ENCODE measurements around the gene RIN3.

Gene RIN3

DNA sequence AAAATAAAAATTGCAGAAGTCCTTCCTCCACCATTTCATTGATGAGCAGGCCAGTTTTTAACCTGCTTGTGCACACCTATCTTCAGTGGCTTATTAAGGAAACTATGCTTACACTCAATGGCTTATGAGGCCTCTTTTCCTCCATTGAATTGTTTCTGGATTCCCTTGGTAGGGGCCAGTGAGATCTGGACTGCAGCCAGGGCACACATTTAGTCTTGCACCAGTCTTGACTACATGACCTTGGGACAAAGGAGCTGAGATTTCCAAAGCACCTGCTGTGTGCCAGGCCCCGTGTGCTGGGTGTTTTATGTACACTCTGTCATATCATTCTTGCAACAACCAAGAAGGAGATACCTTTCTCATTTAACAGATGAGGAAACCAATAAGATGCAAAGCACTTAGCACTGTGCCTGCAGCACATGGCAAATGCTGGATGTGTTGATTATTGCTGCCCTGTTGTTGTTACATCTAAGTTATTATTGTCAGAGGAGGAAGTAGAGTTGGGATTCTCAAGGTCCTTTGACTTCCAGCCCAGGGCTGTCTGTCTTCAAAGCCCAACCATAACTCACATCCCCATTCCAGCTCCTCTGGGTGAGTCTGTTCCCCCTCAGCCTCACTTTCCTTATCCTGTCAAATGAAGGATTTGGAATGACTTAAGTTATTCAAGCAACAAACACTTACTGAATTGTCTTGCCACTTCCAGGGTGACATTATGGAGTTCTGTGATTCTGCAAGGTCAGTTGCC, 31.6 kb upstream of the RIN3 start:
- H3K79me2 ChIP-seq (ENCODE audit: control insufficient read depth, insufficient read depth, low read length), result no peaks in the 10 kb centered on the region

GRCh38 chr14:92482621-92483319, 30.8 kb upstream of the RIN3 start:
- H3K9ac ChIP-seq (ENCODE audit: low read length), result no peak overlapping the region
- H3K79me2 ChIP-seq (ENCODE audit: control insufficient read depth, insufficient read depth, low read length), result no peaks in the 10 kb centered on the region
- no peak overlapping the region for H4K5ac ChIP-seq (ENCODE audit: low read length)
- H3K79me1 ChIP-seq (ENCODE audit: low read length), result no peaks in the 10 kb centered on the region
- no peak overlapping the region for H3K27ac ChIP-seq (ENCODE audit: low read depth, low read length)
- H3K23ac ChIP-seq (ENCODE audit: low read length), result no peak overlapping the region
- no peak overlapping the region for H2BK15ac ChIP-seq (replicated peaks; ENCODE audit: low read depth)
- H3K4ac ChIP-seq (ENCODE audit: low read depth, low read length), result no peak overlapping the region
- no peak for DNase-seq
- no peak overlapping the region for H4K8ac ChIP-seq (ENCODE audit: low read depth, low read length)
- H3K4me1 ChIP-seq (ENCODE audit: control insufficient read depth, low read depth, low read length), result no peaks in the 10 kb centered on the region
- no peak overlapping the region for H3K4me2 ChIP-seq (ENCODE audit: low read length)
- no peaks in the 10 kb centered on the region for H3K36me3 ChIP-seq (ENCODE audit: control insufficient read depth, insufficient read depth, low read length)
- H2BK5ac ChIP-seq (ENCODE audit: low read length), result no peak overlapping the region
- H2AK5ac ChIP-seq (ENCODE audit: low read length), result no peak overlapping the region
- H2BK120ac ChIP-seq (ENCODE audit: low read depth, low read length), result no peak overlapping the region
- no peak overlapping the region for H3K4me3 ChIP-seq (ENCODE audit: low read length)
- no CpG with 5 or more reads among the region's 9 CpGs for WGBS (ENCODE audit: extremely low coverage, insufficient coverage, low lambda C conversion rate)
- H3K56ac ChIP-seq (ENCODE audit: low read length), result no peak overlapping the region
- H3K18ac ChIP-seq (ENCODE audit: low read length), result no peak overlapping the region
- H3K27me3 ChIP-seq (ENCODE audit: insufficient read depth, low read length, poor library complexity), result no peaks in the 10 kb centered on the region

More for the DNA sequence above, 31.6 kb upstream of the RIN3 start:
- no CpG with 5 or more reads among the region's 1 CpG for WGBS (ENCODE audit: extremely low coverage, insufficient coverage, low lambda C conversion rate)
- no peak for DNase-seq
- H3K36me3 ChIP-seq (ENCODE audit: control insufficient read depth, insufficient read depth, low read length), result no peaks in the 10 kb centered on the region
- H2BK15ac ChIP-seq (replicated peaks; ENCODE audit: low read depth), result no peak overlapping the region
- H4K5ac ChIP-seq (ENCODE audit: low read length), result no peak overlapping the region
- no peaks in the 10 kb centered on the region for H3K27me3 ChIP-seq (ENCODE audit: insufficient read depth, low read length, poor library complexity)
- H3K4ac ChIP-seq (ENCODE audit: low read depth, low read length), result no peak overlapping the region
- H3K79me1 ChIP-seq (ENCODE audit: low read length), result no peaks in the 10 kb centered on the region
- no peak overlapping the region for H3K9ac ChIP-seq (ENCODE audit: low read length)
- H2AK5ac ChIP-seq (ENCODE audit: low read length), result no peak overlapping the region
- H2BK5ac ChIP-seq (ENCODE audit: low read length), result no peak overlapping the region
- no peak overlapping the region for H3K56ac ChIP-seq (ENCODE audit: low read length)
- H3K27ac ChIP-seq (ENCODE audit: low read depth, low read length), result no peak overlapping the region
- H3K4me2 ChIP-seq (ENCODE audit: low read length), result no peak overlapping the region
- no peak overlapping the region for H4K8ac ChIP-seq (ENCODE audit: low read depth, low read length)
- H3K4me1 ChIP-seq (ENCODE audit: control insufficient read depth, low read depth, low read length), result no peaks in the 10 kb centered on the region
- H3K18ac ChIP-seq (ENCODE audit: low read length), result no peak overlapping the region
- H2BK120ac ChIP-seq (ENCODE audit: low read depth, low read length), result no peak overlapping the region
- no peak overlapping the region for H3K23ac ChIP-seq (ENCODE audit: low read length)
- H3K4me3 ChIP-seq (ENCODE audit: low read length), result no peak overlapping the region

DNA sequence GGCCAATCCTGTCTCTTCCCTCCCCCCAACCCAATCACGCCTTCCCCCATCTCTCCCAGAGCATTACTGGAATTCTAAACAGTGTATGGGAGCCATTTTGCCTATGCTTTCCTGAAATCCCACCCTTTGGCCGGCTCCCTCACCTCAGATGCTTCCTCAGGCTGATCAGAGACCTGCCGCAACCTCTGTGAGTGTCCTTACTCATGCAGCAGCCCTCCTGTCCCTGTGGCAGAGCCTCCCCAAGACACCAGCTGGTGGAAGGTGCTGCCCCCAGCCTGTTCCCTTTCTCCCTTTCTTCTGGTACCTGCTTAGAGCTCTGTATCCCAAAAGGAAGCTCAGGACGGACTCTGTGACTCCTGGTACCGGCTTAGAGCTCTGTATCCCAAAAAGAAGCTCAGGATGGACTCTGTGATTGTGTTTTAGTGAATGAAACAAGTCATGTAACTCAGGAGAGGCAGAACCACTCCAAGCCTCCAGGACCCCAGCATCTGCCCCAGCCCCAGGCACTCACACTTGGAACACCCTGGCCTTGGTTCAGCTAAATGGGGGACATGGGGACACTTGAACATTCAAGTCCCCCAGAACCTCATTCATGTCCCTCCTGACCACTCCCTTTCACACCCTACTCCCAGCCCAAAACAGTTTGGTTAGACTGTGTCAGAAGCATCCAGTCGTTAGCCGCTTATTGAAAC, 29.3 kb upstream of the RIN3 start:
- no peak overlapping the region for H2AK5ac ChIP-seq (ENCODE audit: low read length)
- DNase-seq, result no peak

DNA sequence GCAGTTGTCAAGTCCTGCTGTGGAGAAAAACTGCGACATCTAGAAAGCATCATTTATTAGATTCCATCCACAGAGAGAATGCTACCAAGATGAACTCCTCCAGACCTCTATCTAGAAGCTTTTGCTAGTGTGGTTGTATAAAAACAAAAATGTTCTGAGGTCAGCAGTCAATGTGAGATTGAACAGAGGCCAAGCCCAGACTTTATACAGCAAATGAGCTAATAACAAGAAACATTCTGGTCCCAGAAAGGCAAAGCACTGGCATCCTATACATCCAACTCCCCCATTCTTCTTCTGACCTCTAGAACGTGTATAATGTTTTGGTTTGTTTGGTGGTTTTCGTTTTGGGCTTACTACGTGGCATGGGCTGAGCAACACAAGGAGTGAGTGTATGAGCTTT, 26.7 kb upstream of the RIN3 start:
- no peak overlapping the region for H3K9ac ChIP-seq (ENCODE audit: low read length)
- WGBS (ENCODE audit: extremely low coverage, insufficient coverage, low lambda C conversion rate), result no CpG with 5 or more reads among the region's 4 CpGs

More for the DNA sequence above, 29.3 kb upstream of the RIN3 start:
- no peak overlapping the region for H3K18ac ChIP-seq (ENCODE audit: low read length)
- H3K27me3 ChIP-seq (ENCODE audit: insufficient read depth, low read length, poor library complexity), result no peaks in the 10 kb centered on the region
- H3K23ac ChIP-seq (ENCODE audit: low read length), result no peak overlapping the region
- H4K8ac ChIP-seq (ENCODE audit: low read depth, low read length), result no peak overlapping the region
- no peaks in the 10 kb centered on the region for H3K79me1 ChIP-seq (ENCODE audit: low read length)
- H3K36me3 ChIP-seq (ENCODE audit: control insufficient read depth, insufficient read depth, low read length), result no peaks in the 10 kb centered on the region
- no peak overlapping the region for H2BK15ac ChIP-seq (replicated peaks; ENCODE audit: low read depth)
- no peaks in the 10 kb centered on the region for H3K79me2 ChIP-seq (ENCODE audit: control insufficient read depth, insufficient read depth, low read length)
- H3K4ac ChIP-seq (ENCODE audit: low read depth, low read length), result no peak overlapping the region
- H3K27ac ChIP-seq (ENCODE audit: low read depth, low read length), result no peak overlapping the region
- no peak overlapping the region for H3K4me3 ChIP-seq (ENCODE audit: low read length)
- no peak overlapping the region for H3K56ac ChIP-seq (ENCODE audit: low read length)
- H3K4me2 ChIP-seq (ENCODE audit: low read length), result no peak overlapping the region
- no peak overlapping the region for H4K5ac ChIP-seq (ENCODE audit: low read length)
- no peaks in the 10 kb centered on the region for H3K4me1 ChIP-seq (ENCODE audit: control insufficient read depth, low read depth, low read length)
- no peak overlapping the region for H2BK5ac ChIP-seq (ENCODE audit: low read length)
- H2BK120ac ChIP-seq (ENCODE audit: low read depth, low read length), result no peak overlapping the region
- H3K9ac ChIP-seq (ENCODE audit: low read length), result no peak overlapping the region
- WGBS (ENCODE audit: extremely low coverage, insufficient coverage, low lambda C conversion rate), result no CpG with 5 or more reads among the region's 7 CpGs

DNA sequence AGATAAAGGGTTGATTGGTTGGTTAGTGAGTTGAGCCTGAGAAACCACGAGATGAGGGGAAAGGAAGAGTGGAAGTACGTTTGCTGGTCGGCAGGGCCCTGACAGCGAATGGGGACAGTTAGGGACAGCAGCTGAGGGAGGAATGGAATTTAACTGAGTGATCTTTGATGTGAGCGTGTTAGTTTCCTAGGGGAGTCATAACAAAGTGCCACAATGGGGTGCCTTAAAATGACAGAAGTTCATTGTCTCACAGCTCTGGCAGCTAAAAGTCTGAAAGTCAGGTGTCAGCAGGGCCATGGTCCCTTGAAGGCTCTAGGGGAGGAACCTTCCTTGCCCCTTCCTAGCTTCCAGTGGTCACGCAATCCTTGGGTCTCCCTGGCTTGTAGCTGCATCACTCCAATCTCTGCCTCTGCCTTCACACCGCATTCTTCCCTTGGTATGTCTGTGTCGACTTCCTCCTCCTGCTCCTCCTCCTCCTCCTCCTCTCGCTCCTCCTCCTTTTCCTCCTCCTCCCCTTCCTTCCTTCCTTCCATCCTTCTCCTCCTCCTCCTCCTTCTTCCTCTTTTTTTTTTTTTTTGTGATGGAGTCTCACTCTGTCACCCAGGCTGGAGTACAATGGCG, 26.0 kb upstream of the RIN3 start:
- Histone ChIP-seq H3K4me1 (ENCODE audit: control insufficient read depth, low read depth, low read length) (no peaks in the 10 kb centered on the region), H2BK5ac (ENCODE audit: low read length) (no peak overlapping the region), H2BK120ac (ENCODE audit: low read depth, low read length) (no peak overlapping the region), H3K9ac (ENCODE audit: low read length) (no peak overlapping the region), H3K4me3 (ENCODE audit: low read length) (no peak overlapping the region), H3K36me3 (ENCODE audit: control insufficient read depth, insufficient read depth, low read length) (no peaks in the 10 kb centered on the region), H3K79me1 (ENCODE audit: low read length) (no peaks in the 10 kb centered on the region), H4K5ac (ENCODE audit: low read length) (no peak overlapping the region), H3K56ac (ENCODE audit: low read length) (no peak overlapping the region), H3K4ac (ENCODE audit: low read depth, low read length) (no peak overlapping the region), H3K18ac (ENCODE audit: low read length) (no peak overlapping the region), H3K23ac (ENCODE audit: low read length) (no peak overlapping the region), H2AK5ac (ENCODE audit: low read length) (no peak overlapping the region), H2BK15ac (replicated peaks; ENCODE audit: low read depth) (no peak overlapping the region), H3K27me3 (ENCODE audit: insufficient read depth, low read length, poor library complexity) (no peaks in the 10 kb centered on the region), H3K79me2 (ENCODE audit: control insufficient read depth, insufficient read depth, low read length) (no peaks in the 10 kb centered on the region), H3K4me2 (ENCODE audit: low read length) (no peak overlapping the region), H4K8ac (ENCODE audit: low read depth, low read length) (no peak overlapping the region), H3K27ac (ENCODE audit: low read depth, low read length) (no peak overlapping the region)
- peak; percentile 48 for DNase-seq
- no CpG with 5 or more reads among the region's 10 CpGs for WGBS (ENCODE audit: extremely low coverage, insufficient coverage, low lambda C conversion rate)

More for the DNA sequence above, 26.7 kb upstream of the RIN3 start:
- H2BK15ac ChIP-seq (replicated peaks; ENCODE audit: low read depth), result no peak overlapping the region
- no peak overlapping the region for H2BK5ac ChIP-seq (ENCODE audit: low read length)
- H3K27me3 ChIP-seq (ENCODE audit: insufficient read depth, low read length, poor library complexity), result no peaks in the 10 kb centered on the region
- no peak overlapping the region for H4K8ac ChIP-seq (ENCODE audit: low read depth, low read length)
- H3K79me1 ChIP-seq (ENCODE audit: low read length), result no peaks in the 10 kb centered on the region
- no peaks in the 10 kb centered on the region for H3K4me1 ChIP-seq (ENCODE audit: control insufficient read depth, low read depth, low read length)
- no peak overlapping the region for H3K23ac ChIP-seq (ENCODE audit: low read length)
- no peak overlapping the region for H3K4me2 ChIP-seq (ENCODE audit: low read length)
- no peak overlapping the region for H3K56ac ChIP-seq (ENCODE audit: low read length)
- no peak overlapping the region for H3K4me3 ChIP-seq (ENCODE audit: low read length)
- H2BK120ac ChIP-seq (ENCODE audit: low read depth, low read length), result no peak overlapping the region
- no peak overlapping the region for H4K5ac ChIP-seq (ENCODE audit: low read length)
- no peak overlapping the region for H3K27ac ChIP-seq (ENCODE audit: low read depth, low read length)
- H2AK5ac ChIP-seq (ENCODE audit: low read length), result no peak overlapping the region
- no peak for DNase-seq
- H3K36me3 ChIP-seq (ENCODE audit: control insufficient read depth, insufficient read depth, low read length), result no peaks in the 10 kb centered on the region
- H3K18ac ChIP-seq (ENCODE audit: low read length), result no peak overlapping the region
- no peak overlapping the region for H3K4ac ChIP-seq (ENCODE audit: low read depth, low read length)
- no peaks in the 10 kb centered on the region for H3K79me2 ChIP-seq (ENCODE audit: control insufficient read depth, insufficient read depth, low read length)

Data from mesendoderm (in vitro differentiated cells).